GM12892 (cell line): ENCODE results near the gene KLF7.

Experiments
- POLR2A ChIP-seq: IDR thresholded peaks from 2 replicates; pipeline ENCODE4 v1.6.1; 2011; ENCODE audit warnings: low read depth, low read length, control low read depth
- POLR2AphosphoS5 ChIP-seq: IDR thresholded peaks from 2 replicates; pipeline ENCODE4 v1.6.1; 2011; ENCODE audit warnings: low read depth, low read length, control low read depth
- TAF1 ChIP-seq: IDR thresholded peaks from 2 replicates; pipeline ENCODE4 v1.6.1; 2011; ENCODE audit warnings: low read depth, mild to moderate bottlenecking, control low read depth, low read length, borderline replicate concordance

DNA sequence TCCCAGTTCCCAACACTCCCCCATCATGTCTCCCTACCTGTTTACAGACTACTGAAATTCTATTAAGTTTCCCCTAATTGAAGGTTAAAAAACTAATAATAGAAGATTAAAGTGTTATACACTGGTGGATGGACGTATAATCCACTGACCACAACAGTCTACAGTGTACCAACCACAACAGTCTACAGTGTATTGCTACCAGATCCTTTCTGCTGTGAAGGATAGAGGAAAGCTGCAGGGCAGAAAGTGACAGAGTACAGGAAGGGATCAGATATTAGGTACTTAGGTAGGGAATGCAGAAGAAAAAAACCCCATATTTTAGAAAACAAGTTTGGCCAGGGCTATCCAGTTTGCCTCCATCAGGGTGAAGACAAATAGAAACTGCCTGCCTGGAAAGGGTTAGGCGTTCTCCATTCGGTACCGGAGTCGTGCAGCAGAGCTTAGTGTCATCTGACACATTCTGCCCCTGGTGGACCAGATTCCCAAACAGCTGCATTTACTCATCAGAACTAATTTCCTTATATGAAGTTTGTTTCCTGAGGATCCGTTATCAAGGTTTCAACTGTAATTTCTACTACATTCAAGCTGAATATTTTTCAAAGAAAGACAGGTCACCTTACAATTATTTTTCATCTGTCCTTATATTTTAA lies 49.9 kb downstream of the KLF7 start:
- TF ChIP-seq POLR2A (no peak), POLR2AphosphoS5 (no peak), TAF1 (no peak)
